Neural progenitor cell (in vitro differentiated cells): Measurements from ENCODE around the gene SFXN5.

Experiments
- CTCF ChIP-seq: fragments of 200-600 bp; sonication (generic); IDR thresholded peaks from 2 replicates; pipeline ENCODE4 v1.5.1; 2017; ENCODE audit warnings: antibody characterized with exemption, mild to moderate bottlenecking
- EZH2 ChIP-seq: fragments of 200-600 bp; sonication (generic); IDR thresholded peaks from 2 replicates; pipeline ENCODE4 v1.6.1; 2017; ENCODE audit warnings: antibody characterized with exemption, mild to moderate bottlenecking, moderate library complexity
- EZH2phosphoT487 ChIP-seq: fragments of 200-600 bp; sonication (generic); IDR thresholded peaks from 2 replicates; pipeline ENCODE4 v1.6.1; 2017; ENCODE audit warnings: antibody characterized with exemption

DNA sequence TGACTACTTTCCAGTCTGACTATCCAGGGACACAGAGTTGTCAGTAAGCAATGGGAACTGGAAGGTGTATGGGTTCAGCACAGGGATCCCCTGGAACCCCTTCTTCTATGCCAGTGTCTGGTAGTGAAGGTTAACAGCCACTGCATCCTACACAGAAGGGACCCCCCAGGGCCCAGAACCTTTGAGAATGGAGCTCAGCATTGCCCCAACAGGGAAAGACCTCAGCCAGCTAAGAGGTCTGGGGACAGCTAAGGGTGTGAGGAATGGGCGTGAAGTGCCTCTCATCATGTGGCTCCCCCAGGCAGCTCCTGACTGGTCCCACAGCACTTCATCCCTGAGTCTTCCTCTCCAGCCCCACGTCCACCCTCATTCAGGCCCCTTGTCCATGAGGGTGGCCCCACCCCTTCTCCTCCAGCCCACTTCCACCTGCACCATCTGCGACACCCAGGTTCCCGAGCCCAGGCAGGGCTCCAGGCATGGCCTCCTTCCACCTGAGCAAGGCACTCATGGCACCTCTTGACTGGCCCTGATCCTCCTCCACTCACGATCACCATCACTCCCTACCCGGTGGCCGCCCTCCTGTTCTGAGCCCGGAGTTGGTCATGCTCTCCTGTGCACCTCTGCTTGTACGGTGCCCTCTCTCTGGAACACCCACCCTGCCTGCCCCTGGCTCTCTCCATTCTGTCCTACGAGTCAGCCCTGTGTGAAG, 77.1 kb downstream of the SFXN5 start:
- TF ChIP-seq CTCF (no peak), EZH2 (no peak), EZH2phosphoT487 (no peak)
